Measurements from ENCODE around the gene FABP3.
A peak's percentile ranks its signal among the peaks of the same experiment; 100 is the strongest.

The FABP3 gene

DNA sequence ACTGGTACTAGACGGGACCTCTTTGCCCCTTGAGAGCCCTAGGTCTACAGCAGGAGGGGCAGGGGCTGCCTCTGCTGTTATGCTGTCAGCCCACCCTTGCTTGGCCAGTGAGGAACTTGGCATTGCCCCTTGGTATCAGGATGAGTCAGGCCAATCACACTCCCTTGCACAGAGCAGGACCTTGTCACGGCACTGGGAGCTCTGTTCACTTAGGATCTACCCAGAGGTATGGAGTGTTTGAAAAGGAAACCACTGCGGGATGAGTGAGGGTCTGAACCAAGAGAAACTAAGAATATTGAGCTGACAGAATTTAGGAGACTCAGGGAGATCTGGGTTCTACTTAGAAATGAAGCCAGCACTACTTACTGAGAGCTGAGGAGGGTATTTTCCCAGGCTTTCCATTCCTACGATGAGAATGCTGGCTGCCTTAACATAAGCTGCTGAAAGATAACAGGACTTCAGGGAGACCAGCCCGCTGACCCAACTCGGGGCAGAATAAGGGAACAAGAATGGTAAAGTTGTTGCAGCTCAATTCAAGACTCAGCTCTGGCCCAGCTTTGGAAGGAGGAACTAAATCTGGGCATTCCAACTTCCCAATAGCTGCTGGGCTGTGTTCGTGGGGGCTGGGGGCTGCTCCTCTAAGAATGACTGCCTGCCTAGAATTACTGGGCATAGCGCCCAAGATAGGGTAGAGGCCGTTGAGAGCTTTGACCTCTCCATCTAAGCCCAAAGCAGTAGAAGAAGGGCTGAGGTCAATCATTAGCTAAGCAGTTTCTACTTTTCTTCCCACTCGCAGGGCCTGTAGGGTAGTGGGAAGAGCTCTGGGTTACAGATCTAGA is 1.5 kb downstream of the FABP3 start:
- no peak for DNase-seq (ENCODE audit: low spot score)

GRCh38 chr1:31370565-31370964 is 2.3 kb downstream of the FABP3 start:
- no peak for DNase-seq (ENCODE audit: low spot score)

DNA sequence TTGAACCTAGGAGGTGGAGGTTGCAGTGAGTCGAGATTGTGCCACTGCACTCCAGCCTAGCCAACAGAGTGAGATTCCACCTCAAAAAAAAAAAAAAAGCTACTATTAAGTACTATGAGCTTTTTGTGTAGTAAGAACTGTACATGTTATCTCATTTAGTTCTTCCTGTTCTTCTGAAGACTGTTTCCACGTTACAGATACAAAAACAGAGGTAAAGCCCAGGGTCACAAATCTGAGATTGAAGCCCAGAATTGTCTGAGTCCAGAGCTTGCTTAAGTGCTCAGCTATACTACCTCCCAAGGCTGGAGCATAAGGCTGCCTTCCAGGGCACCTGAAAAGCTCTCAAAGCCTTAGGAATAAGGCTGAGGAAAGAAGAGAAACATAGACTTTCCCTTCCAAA is 2.9 kb downstream of the FABP3 start:
- DNase-seq (ENCODE audit: low spot score), result no peak

DNA sequence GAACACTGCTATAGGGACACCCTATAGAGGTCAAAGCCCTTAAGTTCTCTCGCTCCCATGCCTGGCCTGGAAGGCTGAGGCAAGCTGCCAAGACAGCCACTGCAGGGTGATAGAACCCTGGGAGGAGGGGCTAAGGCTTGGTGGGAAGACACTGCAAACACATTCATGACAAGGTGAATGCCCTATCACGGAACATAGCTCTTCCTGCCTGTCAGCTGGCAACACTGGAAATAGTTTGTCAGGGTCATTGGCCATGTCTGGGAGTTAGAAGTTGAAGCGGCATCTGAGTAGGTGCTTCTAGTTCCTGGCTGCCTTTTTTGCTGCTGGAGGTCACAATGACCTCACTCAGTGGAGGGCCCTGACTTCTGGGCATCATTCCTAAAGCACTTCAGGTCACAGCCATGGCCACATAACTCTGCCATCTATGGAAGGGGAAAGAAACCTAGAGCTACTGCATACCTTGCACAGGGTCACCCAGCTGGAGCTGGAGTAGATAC is 4.2 kb downstream of the FABP3 start:
- no peak for DNase-seq (ENCODE audit: low spot score)

DNA sequence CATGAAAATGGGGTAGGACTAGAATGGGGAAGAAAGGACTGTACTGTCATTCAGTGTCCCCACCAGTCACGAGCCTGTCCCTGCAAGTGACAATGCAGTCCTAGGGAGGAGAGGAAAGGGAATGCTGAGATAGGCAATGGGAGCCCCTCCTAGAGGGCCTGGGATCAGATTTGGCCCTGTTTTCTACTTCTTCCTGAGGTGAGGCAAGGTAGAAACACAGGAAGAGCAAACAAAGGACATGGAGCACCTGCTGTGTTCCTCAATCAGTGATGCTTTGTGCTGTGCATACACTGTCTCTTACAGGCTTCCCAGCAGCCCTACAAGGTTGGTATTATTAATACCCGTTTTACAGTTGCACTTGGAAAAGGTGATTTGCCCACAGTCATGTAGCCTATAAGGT is 6.1 kb downstream of the FABP3 start:
- DNase-seq (ENCODE audit: low spot score), result no peak

DNA sequence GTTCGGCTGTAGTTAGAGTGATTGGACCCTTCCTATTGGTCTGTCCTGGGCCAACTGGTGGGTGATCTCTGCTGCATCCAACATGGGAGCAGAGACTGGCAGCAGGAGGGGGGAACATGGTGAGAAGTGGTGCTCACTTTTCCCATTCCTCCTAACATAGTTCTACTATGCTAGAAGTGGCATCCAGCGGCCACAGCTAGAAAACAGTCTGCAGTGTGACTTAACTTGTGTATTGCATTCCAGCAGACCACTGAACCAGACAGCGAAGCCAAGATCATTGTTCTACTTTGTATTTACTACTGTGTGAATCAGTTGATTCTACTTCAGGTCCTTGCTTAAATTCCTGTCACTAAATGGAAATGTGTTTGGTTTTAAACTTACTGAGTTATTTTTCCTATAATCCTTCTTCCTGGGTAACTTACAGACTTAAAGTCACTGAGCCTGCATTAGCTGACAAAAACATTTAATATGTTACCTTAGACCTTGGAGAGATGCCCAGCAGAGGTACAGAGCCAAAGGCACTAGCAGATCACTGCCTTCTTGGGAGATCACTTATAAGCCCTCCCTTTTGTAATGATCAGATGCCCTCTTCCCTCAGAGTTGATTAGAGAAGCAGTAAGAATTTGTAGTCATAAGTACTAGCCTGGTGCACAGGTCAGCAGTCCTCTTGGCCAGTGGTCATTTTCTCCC is 8.2 kb downstream of the FABP3 start:
- no peak for DNase-seq (ENCODE audit: low spot score)

DNA sequence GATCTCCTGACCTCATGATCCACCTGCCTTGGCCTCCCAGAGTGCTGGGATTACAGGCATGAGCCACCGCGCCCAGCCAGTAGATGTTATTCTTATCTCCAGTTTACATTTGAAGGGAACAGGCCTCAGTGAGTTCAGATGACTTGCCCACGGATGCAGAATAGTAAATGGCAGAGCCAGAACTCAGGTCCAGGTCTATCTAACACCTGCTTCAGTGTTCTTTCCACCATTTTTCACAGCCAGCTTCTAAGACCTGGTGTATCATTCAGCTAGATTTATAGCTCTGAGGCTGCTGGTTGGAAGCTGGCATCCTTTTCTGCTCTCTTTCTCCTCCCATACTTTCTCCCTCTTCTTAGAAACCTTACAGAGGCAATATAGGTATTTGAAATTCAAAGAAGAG is 10.8 kb downstream of the FABP3 start:
- DNase-seq (ENCODE audit: low spot score), result no peak

DNA sequence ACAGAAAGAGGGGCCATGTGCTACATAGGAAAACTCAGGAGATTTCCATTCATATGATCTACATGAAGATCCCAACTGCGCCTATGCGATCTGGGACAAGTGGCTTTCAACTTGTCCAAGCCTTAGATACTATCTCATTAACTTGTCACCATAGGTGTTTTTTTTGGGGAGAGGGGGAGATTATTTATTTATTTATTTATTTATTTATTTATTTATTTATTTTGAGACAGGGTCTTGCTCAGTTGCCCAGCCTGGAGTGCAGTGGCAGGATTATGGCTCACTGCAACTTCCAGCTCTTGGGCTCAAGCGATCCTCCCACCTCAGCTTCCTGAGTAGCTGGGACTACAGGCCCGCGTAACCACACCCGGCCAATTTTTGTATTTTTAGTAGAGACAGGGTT is 11.3 kb downstream of the FABP3 start:
- DNase-seq (ENCODE audit: low spot score), result no peak

GRCh38 chr1:31356427-31356826 is 16.4 kb downstream of the FABP3 start:
- DNase-seq (ENCODE audit: low spot score), result peak; percentile 1

DNA sequence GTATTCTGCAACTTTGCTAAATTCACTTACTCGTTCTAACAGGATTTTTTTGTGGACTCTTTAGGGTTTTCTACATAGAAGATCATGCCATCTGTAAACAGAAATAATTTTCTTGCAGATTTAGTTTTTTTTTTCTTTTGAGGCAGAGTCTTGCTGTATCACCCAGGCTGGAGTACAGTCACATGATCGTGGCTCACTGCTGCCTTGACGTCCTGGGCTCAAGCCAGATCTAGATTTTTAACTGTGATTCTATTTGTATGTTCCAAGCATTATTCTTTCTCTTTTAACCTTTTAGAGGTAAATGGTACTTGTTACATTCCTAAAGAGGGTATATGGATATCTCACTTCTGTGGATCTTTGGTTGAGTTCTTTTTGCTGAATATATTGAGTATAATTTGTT is 18.6 kb downstream of the FABP3 start:
- no peak for DNase-seq (ENCODE audit: low spot score)

DNA sequence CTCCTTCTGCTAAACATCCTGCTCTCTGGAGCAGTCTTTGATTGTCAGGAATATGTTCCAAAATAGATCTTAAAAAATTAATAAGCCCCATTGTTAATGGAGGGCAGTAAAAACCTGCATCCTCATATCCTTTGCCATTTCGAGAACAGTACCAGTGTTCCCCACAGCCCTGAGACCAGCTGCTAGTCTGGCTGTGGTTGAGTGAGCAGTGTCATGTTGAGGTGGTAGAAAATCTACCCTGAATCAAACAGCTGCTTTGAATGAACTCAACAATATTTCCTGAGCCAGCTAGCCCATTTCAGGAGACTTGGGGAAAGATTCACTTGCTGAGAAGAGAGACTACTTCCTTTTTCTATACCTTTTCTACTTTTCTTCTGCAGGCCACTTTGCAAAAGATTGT is 24.4 kb downstream of the FABP3 start:
- DNase-seq (ENCODE audit: low spot score), result no peak

DNA sequence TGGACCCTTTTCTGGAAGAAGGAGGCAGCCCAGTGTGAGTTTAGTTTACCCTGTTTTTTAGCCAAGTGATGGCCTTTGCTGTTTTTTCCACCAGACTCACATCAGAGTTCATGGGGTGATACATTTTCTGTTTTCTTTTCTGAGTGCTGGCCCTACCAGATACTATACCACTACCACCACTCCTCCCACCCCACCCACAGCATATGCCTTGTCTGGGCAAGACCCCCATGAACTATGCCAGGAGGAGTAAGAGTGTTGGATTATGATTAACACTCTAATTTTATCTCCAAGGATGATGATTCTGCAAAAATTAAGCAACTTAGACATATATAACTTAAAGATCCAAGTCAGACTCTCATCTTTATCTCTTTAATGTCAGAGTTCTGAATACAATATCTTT is 26.1 kb downstream of the FABP3 start:
- DNase-seq (ENCODE audit: low spot score), result no peak

DNA sequence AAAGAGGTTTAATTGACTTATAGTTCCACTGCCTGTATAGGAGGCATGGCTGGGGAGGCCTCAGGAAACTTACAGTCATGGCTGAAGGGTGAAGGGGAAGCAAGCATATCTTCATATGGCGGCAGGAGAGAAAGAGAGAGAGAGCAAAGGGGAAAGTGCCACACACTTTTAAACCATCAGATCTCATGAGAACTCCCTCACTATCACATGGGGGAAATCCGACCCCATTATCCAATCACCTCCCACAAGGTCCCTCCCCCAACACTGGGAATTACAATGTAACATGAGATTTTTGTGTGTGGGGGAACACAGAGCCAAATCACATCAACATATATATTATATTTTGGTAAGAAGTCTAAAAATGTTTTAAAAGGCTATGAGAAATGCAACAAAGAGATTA is 27.2 kb downstream of the FABP3 start:
- no peak for DNase-seq (ENCODE audit: low spot score)

DNA sequence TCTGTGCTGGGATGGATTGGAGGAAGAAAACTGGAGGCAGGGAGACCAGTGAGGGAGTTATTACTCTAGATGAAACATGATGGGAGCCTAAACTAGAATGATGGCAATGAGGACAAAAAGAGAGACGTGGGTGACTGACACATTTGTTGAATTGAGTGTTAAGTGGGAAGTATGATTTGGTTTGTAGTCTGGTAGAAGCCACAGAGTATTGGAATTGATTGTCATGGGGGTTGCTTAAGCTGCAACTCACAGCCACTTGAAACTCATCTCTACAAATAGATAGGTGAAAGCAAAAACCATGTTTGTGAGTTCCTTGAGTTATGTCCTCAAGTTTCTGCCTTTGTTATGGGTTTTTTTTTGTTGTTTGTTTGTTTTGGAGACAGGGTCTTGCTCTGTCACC is 28.4 kb downstream of the FABP3 start:
- DNase-seq (ENCODE audit: low spot score), result no peak

GRCh38 chr1:31336687-31337467 is 36.0 kb downstream of the FABP3 start:
- DNase-seq (ENCODE audit: low spot score), result no peak

- DNase-seq (ENCODE audit: low spot score), result no peak
These were observed 37.9 kb downstream of the FABP3 start for GRCh38 chr1:31335007-31335406.

GRCh38 chr1:31327381-31327780 is 45.5 kb downstream of the FABP3 start:
- DNase-seq (ENCODE audit: low spot score), result no peak

- no peak for DNase-seq (ENCODE audit: low spot score)
These were observed 46.4 kb downstream of the FABP3 start for GRCh38 chr1:31326461-31326860.

- DNase-seq (ENCODE audit: low spot score), result no peak
These were observed 47.9 kb downstream of the FABP3 start for GRCh38 chr1:31324992-31325391.

- no peak for DNase-seq (ENCODE audit: low spot score)
These were observed 48.8 kb downstream of the FABP3 start for GRCh38 chr1:31324093-31324492.

GRCh38 chr1:31318146-31318545 is 54.7 kb downstream of the FABP3 start:
- DNase-seq (ENCODE audit: low spot score), result no peak

- no peak for DNase-seq (ENCODE audit: low spot score)
These were observed 57.0 kb downstream of the FABP3 start for GRCh38 chr1:31315902-31316301.
